HepG2 (cell line): ENCODE data around the gene PKNOX2. TPM values are rescaled to one million over a fixed set of nuclear protein-coding genes. Genes with fewer than 3 reads are reported as not detected.

Experiments used
- CBFB ChIP-seq: sonication (generic); formaldehyde crosslinking; IDR thresholded peaks from 2 replicates; pipeline ENCODE4 v1.4.0; 2020; ENCODE audit warnings: missing genetic modification reagents
- CEBPB ChIP-seq: IDR thresholded peaks from 2 replicates; pipeline ENCODE4 v1.6.1; 2011; ENCODE audit warnings: low read depth, low read length, improper control_type of control experiment, borderline replicate concordance
- CREB1 ChIP-seq, 2 experiments: fragments of 450-650 bp in 1 of 2; IDR thresholded peaks; 2 replicates each; pipeline ENCODE4 v1.6.1; 2016 to 2017; ENCODE audit warnings: control low read depth in 1 of 2, mild to moderate bottlenecking in 1 of 2, missing compliant biosample characterization in 1 of 2, missing genetic modification characterization in 1 of 2
- FOSL2 ChIP-seq: sonication (generic); formaldehyde crosslinking; IDR thresholded peaks from 2 replicates; pipeline ENCODE4 v1.4.0; 2020; ENCODE audit warnings: missing genetic modification reagents
- FOXA3 ChIP-seq: IDR thresholded peaks from 2 replicates; pipeline ENCODE4 v1.6.1; 2016; ENCODE audit warnings: missing genetic modification reagents, missing compliant biosample characterization
- FOXM1 ChIP-seq: sonication (generic); formaldehyde crosslinking; IDR thresholded peaks from 2 replicates; pipeline ENCODE4 v1.5.0; 2020; ENCODE audit warnings: missing genetic modification reagents
- KLF16 ChIP-seq, 2 experiments: sonication (generic) in 1 of 2; formaldehyde crosslinking in 1 of 2; IDR thresholded peaks; 2 replicates each; pipeline versions ENCODE4 v1.6.1 to v1.8.0; 2016 to 2023; ENCODE audit warnings: missing genetic modification reagents in 2 of 2, missing compliant biosample characterization in 1 of 2
- NCOR1 ChIP-seq: fragments of 200-600 bp; sonication (generic); IDR thresholded peaks from 2 replicates; pipeline ENCODE4 v1.7.0; 2017; ENCODE audit warnings: antibody characterized with exemption, low read length, borderline replicate concordance
- NFATC3 ChIP-seq: sonication (generic); formaldehyde crosslinking; IDR thresholded peaks from 2 replicates; pipeline ENCODE4 v1.5.1; 2020; ENCODE audit warnings: mild to moderate bottlenecking, missing genetic modification reagents
- NFIC ChIP-seq: IDR thresholded peaks from 2 replicates; pipeline ENCODE4 v1.6.1; 2012; ENCODE audit warnings: mild to moderate bottlenecking, low read length, inconsistent platforms
- NR2F1 ChIP-seq, 2 experiments: fragments of 450-650 bp in 1 of 2; formaldehyde crosslinking in 1 of 2; IDR thresholded peaks; 2 replicates each; pipeline versions ENCODE4 v1.5.0 to v1.6.1; 2016 to 2020; ENCODE audit warnings: mild to moderate bottlenecking in 1 of 2, missing compliant biosample characterization in 1 of 2, missing genetic modification reagents in 1 of 2, moderate library complexity in 1 of 2
- PPARG ChIP-seq: conservative IDR thresholded peaks from 2 replicates; pipeline ENCODE4 v1.6.1; 2016; ENCODE audit warnings: missing biosample characterization, missing genetic modification reagents
- RBAK ChIP-seq: sonication (generic); formaldehyde crosslinking; IDR thresholded peaks from 2 replicates; pipeline ENCODE4 v1.5.1; 2020; ENCODE audit warnings: mild to moderate bottlenecking, missing genetic modification reagents
- SIN3A ChIP-seq: IDR thresholded peaks from 2 replicates; pipeline ENCODE4 v1.6.1; 2011; ENCODE audit warnings: low read depth, mild to moderate bottlenecking, control low read depth, low read length, borderline replicate concordance
- SOX6 ChIP-seq, 2 experiments: fragments of 450-650 bp in 1 of 2; sonication (generic) in 1 of 2; formaldehyde crosslinking in 1 of 2; IDR thresholded peaks; 2 replicates each; pipeline versions ENCODE4 v1.4.0 to v1.6.1; 2017 to 2020; ENCODE audit warnings: antibody characterized with exemption in 1 of 2, mild to moderate bottlenecking in 1 of 2, missing genetic modification reagents in 1 of 2
- SRSF4 ChIP-seq: fragments of 200-400 bp; formaldehyde crosslinking; IDR thresholded peaks from one replicate; pipeline ENCODE4 v1.6.1; 2018; ENCODE audit warnings: mild to moderate bottlenecking, low read depth, low read length, moderate library complexity; ENCODE audit not compliant: poor library complexity, severe bottlenecking
- TBP ChIP-seq: sonication (generic); formaldehyde crosslinking; IDR thresholded peaks from 2 replicates; pipeline ENCODE4 v1.5.0; 2020; ENCODE audit warnings: missing genetic modification reagents
- TCF7 ChIP-seq: sonication (generic); IDR thresholded peaks from 2 replicates; pipeline ENCODE4 v1.6.1; 2016; ENCODE audit warnings: antibody characterized with exemption, low read depth
- ZFYVE20 ChIP-seq: sonication (generic); formaldehyde crosslinking; IDR thresholded peaks from 2 replicates; pipeline ENCODE4 v1.8.0; 2023; ENCODE audit warnings: low read depth, mild to moderate bottlenecking, moderate library complexity, missing genetic modification reagents, borderline replicate concordance
- ZNF225 ChIP-seq: sonication (generic); formaldehyde crosslinking; IDR thresholded peaks from 2 replicates; pipeline ENCODE4 v1.4.0; 2020; ENCODE audit warnings: mild to moderate bottlenecking, missing genetic modification reagents
- ZNF34 ChIP-seq: sonication (generic); formaldehyde crosslinking; IDR thresholded peaks from 2 replicates; pipeline ENCODE4 v1.4.0; 2020; ENCODE audit warnings: mild to moderate bottlenecking, missing genetic modification reagents, borderline replicate concordance
- ZNF441 ChIP-seq: sonication (generic); formaldehyde crosslinking; IDR thresholded peaks from 2 replicates; pipeline ENCODE4 v1.7.0; 2021; ENCODE audit warnings: missing genetic modification reagents, borderline replicate concordance
- ZNF446 ChIP-seq: sonication (generic); formaldehyde crosslinking; IDR thresholded peaks from 2 replicates; pipeline ENCODE4 v1.5.0; 2020; ENCODE audit warnings: mild to moderate bottlenecking, missing genetic modification reagents
- ZNF569 ChIP-seq: sonication (generic); formaldehyde crosslinking; IDR thresholded peaks from 2 replicates; pipeline ENCODE4 v1.5.0; 2020; ENCODE audit warnings: mild to moderate bottlenecking, missing genetic modification reagents, moderate library complexity, borderline replicate concordance
- ZNF737 ChIP-seq: sonication (generic); formaldehyde crosslinking; IDR thresholded peaks from 2 replicates; pipeline ENCODE4 v1.5.0; 2020; ENCODE audit warnings: missing genetic modification reagents, mild to moderate bottlenecking, borderline replicate concordance
- polyA plus RNA-seq, 8 experiments: library from polyadenylated mRNA; depleted of rRNA in 3 of 8; stranded (reverse) in 7 of 8; unstranded in 1 of 8; fragments of >200 nt; fragmentation: Illumina TruSeq in 4 of 8; extraction: Trizol in 4 of 8; gene quantifications; 2 replicates each; pipeline versions ENCODE4 v1.2.1 to v1.2.3, GENCODE V29; 2011 to 2016; ENCODE audit warnings: low read depth in 4 of 8, missing spikeins in 1 of 8, mixed read lengths in 1 of 8; ENCODE audit not compliant: insufficient read depth in 1 of 8
- total RNA-seq, 5 experiments: library from RNA; depleted of rRNA; stranded (reverse); fragments of >200 nt; fragmentation: Illumina TruSeq; extraction: Trizol; gene quantifications; 2 replicates each; pipeline ENCODE4 v1.2.3, GENCODE V29; 2016; ENCODE audit warnings: low read depth in 1 of 5
- TF ChIP-seq, protein P1 (sequence below): sonication (generic); formaldehyde crosslinking; IDR thresholded peaks from 2 replicates; pipeline ENCODE4; 2020; ENCODE audit warnings: missing genetic modification reagents, mild to moderate bottlenecking, borderline replicate concordance
- TF ChIP-seq, protein P2 (sequence below): IDR thresholded peaks from 2 replicates; pipeline ENCODE4 v1.6.1; 2012; ENCODE audit warnings: low read depth, low read length, improper control_type of control experiment

The PKNOX2 gene
- total and polyA plus RNA-seq, 2 of the 13 experiments (the other 11 are each of a cell fraction or from before 2014, with no cell fraction given): not detected

DNA sequence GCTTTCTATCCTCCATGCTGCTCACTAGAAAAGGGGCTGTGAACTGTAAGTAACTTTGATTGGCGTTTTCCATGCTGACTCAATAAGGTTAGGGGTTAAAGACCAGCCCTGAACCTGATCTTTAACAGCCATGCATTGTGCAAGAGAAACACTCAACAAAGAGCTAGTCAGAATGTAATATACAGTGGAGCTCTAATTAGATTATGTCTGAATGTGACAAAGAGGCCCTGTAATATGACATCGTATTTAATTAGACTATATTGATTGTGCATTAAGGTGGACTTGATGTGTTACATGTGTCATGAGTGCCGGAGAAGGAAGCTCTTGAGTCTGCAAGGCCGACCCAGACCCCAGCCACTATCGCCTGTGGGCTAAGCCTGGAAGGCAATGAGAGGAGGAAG, 70.5 kb downstream of the PKNOX2 start (continued):
- no peak for TF ChIP-seq ZNF737 (CRISPR knock-in tag)
- no peak for TF ChIP-seq NFIC
- TF ChIP-seq, protein P1, sequence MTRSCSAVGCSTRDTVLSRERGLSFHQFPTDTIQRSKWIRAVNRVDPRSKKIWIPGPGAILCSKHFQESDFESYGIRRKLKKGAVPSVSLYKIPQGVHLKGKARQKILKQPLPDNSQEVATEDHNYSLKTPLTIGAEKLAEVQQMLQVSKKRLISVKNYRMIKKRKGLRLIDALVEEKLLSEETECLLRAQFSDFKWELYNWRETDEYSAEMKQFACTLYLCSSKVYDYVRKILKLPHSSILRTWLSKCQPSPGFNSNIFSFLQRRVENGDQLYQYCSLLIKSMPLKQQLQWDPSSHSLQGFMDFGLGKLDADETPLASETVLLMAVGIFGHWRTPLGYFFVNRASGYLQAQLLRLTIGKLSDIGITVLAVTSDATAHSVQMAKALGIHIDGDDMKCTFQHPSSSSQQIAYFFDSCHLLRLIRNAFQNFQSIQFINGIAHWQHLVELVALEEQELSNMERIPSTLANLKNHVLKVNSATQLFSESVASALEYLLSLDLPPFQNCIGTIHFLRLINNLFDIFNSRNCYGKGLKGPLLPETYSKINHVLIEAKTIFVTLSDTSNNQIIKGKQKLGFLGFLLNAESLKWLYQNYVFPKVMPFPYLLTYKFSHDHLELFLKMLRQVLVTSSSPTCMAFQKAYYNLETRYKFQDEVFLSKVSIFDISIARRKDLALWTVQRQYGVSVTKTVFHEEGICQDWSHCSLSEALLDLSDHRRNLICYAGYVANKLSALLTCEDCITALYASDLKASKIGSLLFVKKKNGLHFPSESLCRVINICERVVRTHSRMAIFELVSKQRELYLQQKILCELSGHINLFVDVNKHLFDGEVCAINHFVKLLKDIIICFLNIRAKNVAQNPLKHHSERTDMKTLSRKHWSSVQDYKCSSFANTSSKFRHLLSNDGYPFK (CRISPR knock-in tag): no peak
- TF ChIP-seq, protein P2, sequence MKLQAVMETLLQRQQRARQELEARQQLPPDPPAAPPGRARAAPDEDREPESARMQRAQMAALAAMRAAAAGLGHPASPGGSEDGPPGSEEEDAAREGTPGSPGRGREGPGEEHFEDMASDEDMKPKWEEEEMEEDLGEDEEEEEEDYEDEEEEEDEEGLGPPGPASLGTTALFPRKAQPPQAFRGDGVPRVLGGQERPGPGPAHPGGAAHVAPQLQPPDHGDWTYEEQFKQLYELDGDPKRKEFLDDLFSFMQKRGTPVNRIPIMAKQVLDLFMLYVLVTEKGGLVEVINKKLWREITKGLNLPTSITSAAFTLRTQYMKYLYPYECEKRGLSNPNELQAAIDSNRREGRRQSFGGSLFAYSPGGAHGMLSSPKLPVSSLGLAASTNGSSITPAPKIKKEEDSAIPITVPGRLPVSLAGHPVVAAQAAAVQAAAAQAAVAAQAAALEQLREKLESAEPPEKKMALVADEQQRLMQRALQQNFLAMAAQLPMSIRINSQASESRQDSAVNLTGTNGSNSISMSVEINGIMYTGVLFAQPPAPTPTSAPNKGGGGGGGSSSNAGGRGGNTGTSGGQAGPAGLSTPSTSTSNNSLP: 0 out of 2 replicates have a peak, but pooled peaks have one; percentile 16
- TF ChIP-seq TBP (CRISPR knock-in tag): no peak
- TF ChIP-seq RBAK: peak; percentile 93
- TF ChIP-seq ZNF441: no peak
- no peak for TF ChIP-seq ZNF569
- TF ChIP-seq SOX6 (IDR thresholded peaks at IDR 0.05): no peak
- peak; percentile 27; the same call in 1 of the 2 replicates for TF ChIP-seq SOX6 (CRISPR knock-in tag; IDR thresholded peaks at IDR 0.05)
- TF ChIP-seq TCF7: no peak
- no peak for TF ChIP-seq KLF16 (CRISPR knock-in tag; IDR thresholded peaks at IDR 0.05)
- TF ChIP-seq ZNF446: no peak
- no peak for TF ChIP-seq ZNF225
- no peak for TF ChIP-seq ZFYVE20 (CRISPR knock-in tag)
- peak; percentile 51; the same call in 1 of the 2 replicates for TF ChIP-seq PPARG (CRISPR knock-in tag)
- TF ChIP-seq CREB1 (IDR thresholded peaks at IDR 0.05): no peak
- peak; percentile 56; the same call in 1 of the 2 replicates for TF ChIP-seq CREB1 (CRISPR knock-in tag; IDR thresholded peaks at IDR 0.05)
- no peak for TF ChIP-seq ZNF34 (CRISPR knock-in tag)
- peak; percentile 53; the same call in 1 of the 2 replicates for TF ChIP-seq NCOR1
- peak; percentile 34 to 76; a peak in 3 of 4 replicates for TF ChIP-seq NR2F1 (CRISPR knock-in tag; IDR thresholded peaks at IDR 0.05)
- no peak for TF ChIP-seq NFATC3
- TF ChIP-seq CBFB (CRISPR knock-in tag): no peak
- no peak for TF ChIP-seq SRSF4
- peak; percentile 62 for TF ChIP-seq FOSL2 (CRISPR knock-in tag)
- 0 out of 2 replicates have a peak, but pooled peaks have one; percentile 37 for TF ChIP-seq FOXA3
- TF ChIP-seq CEBPB: peak; percentile 89
- no peak for TF ChIP-seq SIN3A
- no peak for TF ChIP-seq FOXM1 (CRISPR knock-in tag)
